ENCODE data around the gene GPX3.

Gene GPX3

GRCh38 chr5:151034422-151035379, 14.3 kb downstream of the GPX3 start:
- no peak for DNase-seq

- DNase-seq, result peak; percentile 81
Measured at GRCh38 chr5:151036556-151036955, 16.2 kb downstream of the GPX3 start.

- no peak for DNase-seq
Measured at GRCh38 chr5:151037561-151038411, 17.4 kb downstream of the GPX3 start.

GRCh38 chr5:151038412-151038745, 18.0 kb downstream of the GPX3 start:
- no peak for DNase-seq

GRCh38 chr5:151038801-151039238, 18.4 kb downstream of the GPX3 start:
- no peak for DNase-seq

GRCh38 chr5:151039665-151040064, 19.3 kb downstream of the GPX3 start:
- DNase-seq, result no peak

GRCh38 chr5:151040211-151040747, 19.9 kb downstream of the GPX3 start:
- DNase-seq, result no peak

- no peak for DNase-seq
Measured at GRCh38 chr5:151041577-151042268, 21.3 kb downstream of the GPX3 start.

- DNase-seq, result no peak
Measured at GRCh38 chr5:151042453-151043093, 22.2 kb downstream of the GPX3 start.

- no peak for DNase-seq
Measured at GRCh38 chr5:151047814-151048425, 27.5 kb downstream of the GPX3 start.

- peak; percentile 1 for DNase-seq
Measured at GRCh38 chr5:151048526-151048925, 28.1 kb downstream of the GPX3 start.

GRCh38 chr5:151051066-151051930, 30.9 kb downstream of the GPX3 start:
- DNase-seq, result peak; percentile 43

- DNase-seq, result no peak
Measured at GRCh38 chr5:151051931-151052608, 31.7 kb downstream of the GPX3 start.

- no peak for DNase-seq
Measured at GRCh38 chr5:151052836-151053235, 32.4 kb downstream of the GPX3 start.

- no peak for DNase-seq
Measured at GRCh38 chr5:151053796-151054462, 33.5 kb downstream of the GPX3 start.

- DNase-seq, result no peak
Measured at GRCh38 chr5:151054709-151055108, 34.3 kb downstream of the GPX3 start.

- no peak for DNase-seq
Measured at GRCh38 chr5:151055336-151055735, 34.9 kb downstream of the GPX3 start.

GRCh38 chr5:151056379-151057325, 36.3 kb downstream of the GPX3 start:
- DNase-seq, result no peak
